K562 (cell line): ENCODE results near the gene CBL. TPM values are rescaled to one million over a fixed set of nuclear protein-coding genes. Genes with fewer than 3 reads are reported as not detected.

Source experiments
- ATAC-seq: fragments of 200-7000 bp; cut with Tn5 transposase; 3 replicates; pipeline ENCODE4 v1.9.1; 2020; ENCODE audit warnings: moderate library complexity
- BruUV-seq: library from RNA; stranded (reverse); fragments of 400-500 nt; replicated peaks from 2 replicates; lab custom pipeline; 2021; lab: Mats Ljungman, UMichigan
- CTCF ChIA-PET: fragments of 300-600 bp; formaldehyde crosslinking; extraction: SDS; loops from one replicate; lab custom pipeline; 2021; ENCODE audit warnings: low intra/inter-chr PET ratio; lab: Yijun Ruan, JAX
- POLR2A ChIA-PET: fragments of 300-600, 350-650 bp; sonication (Branson Sonifier 250); formaldehyde crosslinking; extraction: SDS; loops from one replicate; lab custom pipeline; 2021; ENCODE audit warnings: antibody characterized with exemption, inconsistent platforms; lab: Yijun Ruan, JAX
- DNase-seq, 4 experiments: peaks; one replicate each; pipeline versions ENCODE4 v3.0.0 to v3.0.0-alpha.2; 2011 to 2018; ENCODE audit warnings: low spot score in 3 of 4, mixed read lengths in 3 of 4; ENCODE audit errors: extremely low read depth in 1 of 4
- FAIRE-seq: peaks from 2 replicates; lab custom pipeline; 2011; peaks lifted over from hg19 to GRCh38; lab: Jason Lieb, UNC
- H2AFZ ChIP-seq: 2 replicates; pipeline ENCODE4 v1.6.0; 2011; ENCODE audit warnings: low read depth, low read length, control low read depth, inconsistent platforms
- H3K27ac ChIP-seq: fragments of 200-600 bp; 3 replicates; pipeline ENCODE4 v1.8.0; 2011; ENCODE audit warnings: low read depth, mild to moderate bottlenecking, control low read depth, inconsistent platforms, low read length, moderate library complexity, mixed read lengths; ENCODE audit errors: extremely low read depth
- H3K27me3 ChIP-seq, 2 experiments: fragments of 300-600 bp in 1 of 2; 2 replicates in 1 of 2; 3 replicates in 1 of 2; pipeline versions ENCODE4 v1.6.0 to v1.8.0; 2011; ENCODE audit warnings: inconsistent platforms in 2 of 2, low read length in 2 of 2, mild to moderate bottlenecking in 1 of 2, mixed read lengths in 1 of 2, moderate library complexity in 1 of 2; ENCODE audit not compliant: control insufficient read depth in 2 of 2, insufficient read depth in 2 of 2
- H3K36me3 ChIP-seq: fragments of 300-600 bp; 3 replicates; pipeline ENCODE4 v1.8.0; 2011; ENCODE audit warnings: mild to moderate bottlenecking, low read length, inconsistent platforms; ENCODE audit not compliant: control insufficient read depth, insufficient read depth
- H3K4me1 ChIP-seq, 2 experiments: fragments of 200-600 bp in 1 of 2; replicated peaks in 1 of 2; 2 replicates in 1 of 2; 3 replicates in 1 of 2; pipeline versions ENCODE4 v1.5.1 to v1.8.0; 2011; ENCODE audit warnings: inconsistent platforms in 2 of 2, low read length in 2 of 2, mild to moderate bottlenecking in 1 of 2, mixed read lengths in 1 of 2, moderate library complexity in 1 of 2; ENCODE audit not compliant: control insufficient read depth in 2 of 2, insufficient read depth in 2 of 2
- H3K4me2 ChIP-seq: 2 replicates; pipeline ENCODE4 v1.6.1; 2011; ENCODE audit warnings: low read length, control low read depth, inconsistent platforms, mixed read lengths; ENCODE audit not compliant: insufficient read depth
- H3K4me3 ChIP-seq: fragments of 200-600 bp; sonication (generic), shearing (Covaris generic); 2 replicates; pipeline ENCODE4 v1.5.1; 2016; ENCODE audit warnings: control low read depth, inconsistent platforms
- H3K79me2 ChIP-seq: fragments of 200-600 bp; 3 replicates; pipeline ENCODE4 v1.8.0; 2011; ENCODE audit warnings: low read length, inconsistent platforms; ENCODE audit not compliant: control insufficient read depth, insufficient read depth
- H3K9ac ChIP-seq, 2 experiments: 2 replicates each; pipeline versions ENCODE4 v1.6.0 to v1.6.1; 2011; ENCODE audit warnings: low read depth in 2 of 2, low read length in 2 of 2, control low read depth in 1 of 2, inconsistent platforms in 1 of 2, mild to moderate bottlenecking in 1 of 2, mixed read lengths in 1 of 2; ENCODE audit not compliant: insufficient read depth in 1 of 2
- H3K9me1 ChIP-seq: one replicate; pipeline ENCODE4 v1.6.0; 2011; ENCODE audit warnings: inconsistent platforms, mild to moderate bottlenecking, low read length, moderate library complexity; ENCODE audit not compliant: control insufficient read depth, insufficient read depth
- H3K9me3 ChIP-seq: replicated peaks from 2 replicates; pipeline ENCODE4 v1.5.1; 2011; ENCODE audit warnings: low read depth, low read length, inconsistent platforms; ENCODE audit not compliant: control insufficient read depth, insufficient read depth
- H4K20me1 ChIP-seq: replicated peaks from 2 replicates; pipeline ENCODE4 v1.6.1; 2011; ENCODE audit warnings: low read length, inconsistent platforms, mixed read lengths; ENCODE audit not compliant: control insufficient read depth, insufficient read depth
- CHD1 ChIP-seq: fragments of 200-600 bp; sonication (generic); IDR thresholded peaks from one replicate; pipeline ENCODE4 v1.6.1; 2012; ENCODE audit warnings: mild to moderate bottlenecking, moderate library complexity, low read length, inconsistent platforms
- E2F5 ChIP-seq: sonication (generic); formaldehyde crosslinking; IDR thresholded peaks from 2 replicates; pipeline ENCODE4 v1.8.0; 2022; ENCODE audit warnings: mild to moderate bottlenecking, missing genetic modification reagents
- KAT7 ChIP-seq: sonication (generic); formaldehyde crosslinking; IDR thresholded peaks from 2 replicates; pipeline ENCODE4 v1.8.0; 2022; ENCODE audit warnings: missing genetic modification reagents, mild to moderate bottlenecking, borderline replicate concordance
- NCOR1 ChIP-seq: fragments of 450-650 bp; IDR thresholded peaks from 2 replicates; pipeline ENCODE4 v1.6.1; 2016; ENCODE audit warnings: mild to moderate bottlenecking, moderate library complexity
- NFYB ChIP-seq: IDR thresholded peaks from 2 replicates; pipeline ENCODE4 v1.6.1; 2011; ENCODE audit warnings: mild to moderate bottlenecking, moderate library complexity; ENCODE audit not compliant: insufficient read length; ENCODE audit errors: extremely low read depth
- POLR2AphosphoS2 ChIP-seq: IDR thresholded peaks from 2 replicates; pipeline ENCODE4 v1.6.1; 2012; ENCODE audit warnings: low read length, improper control_type of control experiment
- POLR3A ChIP-seq: IDR thresholded peaks from 2 replicates; pipeline ENCODE4 v1.6.1; 2011; ENCODE audit warnings: borderline replicate concordance, mild to moderate bottlenecking, moderate library complexity; ENCODE audit not compliant: insufficient read length, insufficient read depth; ENCODE audit errors: extremely low read depth
- RBM17 ChIP-seq: fragments of 200-400 bp; formaldehyde crosslinking; IDR thresholded peaks from 2 replicates; pipeline ENCODE4 v1.6.1; 2017; ENCODE audit warnings: low read depth, mild to moderate bottlenecking, low read length, borderline replicate concordance
- RBM34 ChIP-seq: fragments of 200-400 bp; formaldehyde crosslinking; IDR thresholded peaks from 2 replicates; pipeline ENCODE4 v1.6.1; 2018; ENCODE audit warnings: low read length, borderline replicate concordance; ENCODE audit not compliant: insufficient read depth
- RREB1 ChIP-seq: fragments of 250-450 bp; sonication (Bioruptor Pico); IDR thresholded peaks from 2 replicates; pipeline ENCODE4 v1.4.0; 2020
- SRF ChIP-seq, 2 experiments: fragments of 250-450, 450-650 bp in 1 of 2; sonication (Bioruptor Pico) in 1 of 2; sonication (generic) in 1 of 2; formaldehyde crosslinking; IDR thresholded peaks; 2 replicates each; pipeline versions ENCODE4 v1.5.0 to v1.5.1; 2020 to 2022; ENCODE audit warnings: mild to moderate bottlenecking in 1 of 2, missing genetic modification reagents in 1 of 2
- ZKSCAN8 ChIP-seq: fragments of 200-800 bp; sonication (Bioruptor generic); IDR thresholded peaks from 2 replicates; pipeline ENCODE4 v1.6.1; 2016; ENCODE audit warnings: missing genetic modification characterization, missing compliant biosample characterization
- ZNF583 ChIP-seq: fragments of 250-450 bp; sonication (Bioruptor Pico); IDR thresholded peaks from 2 replicates; pipeline ENCODE4 v1.4.0; 2020
- WGBS: fragments of 100-300 bp; shearing (Covaris generic); methylation state at CpG from one replicate; pipeline ENCODE4 v1.1.6; 2016; ENCODE audit warnings: low coverage, mixed read lengths; ENCODE audit not compliant: insufficient coverage; ENCODE audit errors: missing lambda C conversion rate; 5-methylcytosine and 5-hydroxymethylcytosine counted together
- in situ Hi-C: fragments of 300-500 bp; cut with MboI; formaldehyde crosslinking; loops from 4 replicates; pipeline ENCODE4 v1.15.0; 2018; ENCODE audit warnings: inconsistent platforms, mixed read lengths
- intact Hi-C: fragments of 100-400 bp; cut with micrococcal nuclease; formaldehyde crosslinking; loops from 2 replicates; pipeline ENCODE4 v1.14.2; 2022
- polyA plus RNA-seq, 8 experiments: library from polyadenylated mRNA; depleted of rRNA in 4 of 8; stranded (reverse) in 5 of 8; unstranded in 3 of 8; fragments of >200 nt; fragmentation: Nextera tagmentation in 2 of 8; fragmentation: Illumina TruSeq in 1 of 8; extraction: Ambion mirVana in 2 of 8; extraction: Trizol in 1 of 8; gene quantifications; 2 replicates each; pipeline versions ENCODE4 v1.2.1 to v1.2.3, GENCODE V29; 2011 to 2014; ENCODE audit warnings: inconsistent platforms in 1 of 8, missing spikeins in 1 of 8
- total RNA-seq, 7 experiments: library from RNA; depleted of rRNA in 6 of 7; stranded (reverse); fragments of >200 nt in 6 of 7; fragmentation: Illumina TruSeq in 2 of 7; extraction: Trizol in 2 of 7; gene quantifications; 2 replicates each; pipeline versions ENCODE4 v1.2.1 to v1.2.3, GENCODE V29; 2011 to 2021; ENCODE audit warnings: low replicate concordance in 1 of 7

CBL gene
- total and polyA plus RNA-seq, 9 of the 15 experiments (the other 6 are each of a cell fraction or from before 2014, with no cell fraction given), result 3.2 to 24.9 (median 9.9) TPM

- Histone ChIP-seq H3K4me2 (peak overlapping the region; percentile 84), H3K4me1 (peaks cover 13% of the 10 kb centered on the region in 2 experiments; a peak in 4 of 5 replicates), H3K9me1 (no peaks in the 10 kb centered on the region), H3K4me3 (peak overlapping the region; percentile 96), H4K20me1 (0 out of 2 replicates have a peak, but pooled peaks cover 7% of the 10 kb centered on the region), H3K36me3 (no peaks in the 10 kb centered on the region), H3K9me3 (no peaks in the 10 kb centered on the region), H3K79me2 (peaks cover 51% of the 10 kb centered on the region), H3K27me3 (no peaks in the 10 kb centered on the region), H3K9ac (peak overlapping the region; percentile 74 to 96), H2AFZ (peak overlapping the region; percentile 92), H3K27ac (peak overlapping the region; percentile 88)
- TSS peak; percentile 77 for BruUV-seq
- CTCF ChIA-PET, result interaction anchor here (0.7 kb wide), 1 partner anchor 85 kb away, joined by 3 read pairs; no protein-coding TSS in a partner anchor
- FAIRE-seq, result no peak
- POLR2A ChIA-PET, result interaction anchor here (0.5 to 1.4 kb wide), 12 partner anchors 15 to 1034 kb away, joined by 3 to 7 read pairs (median 3); a partner anchor contains a TSS
- ATAC-seq, result peak; percentile 67
- intact Hi-C loops (loop anchor here (1.0 to 2.0 kb wide), 2 partner anchors 78 to 112 kb away; no protein-coding TSS in a partner anchor), in situ Hi-C loops (no loop called here)
- peak; percentile 69 to 84 (median 78) for DNase-seq
- WGBS, result 1% methylated on average over 17 of the region's 41 CpGs
- TF ChIP-seq NFYB (no peak), ZNF583 (CRISPR knock-in tag) (no peak), NCOR1 (no peak), CHD1 (peak; percentile 47), E2F5 (no peak), KAT7 (CRISPR knock-in tag) (no peak), POLR2AphosphoS2 (no peak), POLR3A (no peak), RBM34 (no peak), RREB1 (CRISPR knock-in tag) (no peak), ZKSCAN8 (CRISPR knock-in tag) (no peak), SRF (CRISPR knock-in tag; IDR thresholded peaks at IDR 0.05) (no peak), RBM17 (no peak)
Observed at GRCh38 chr11:119206511-119207414, 624 bp downstream of the CBL start.
